Measurements from ENCODE around the gene ACOT12. TPM values are rescaled to one million over a fixed set of nuclear protein-coding genes. Genes with fewer than 3 reads are reported as not detected.

Gene ACOT12
- total and polyA plus RNA-seq, 2 experiments from 2014 or later: not detected

GRCh38 chr5:81363093-81363871 lies 30.7 kb downstream of the ACOT12 start:
- H4K20me1 ChIP-seq (ENCODE audit: insufficient read depth): no peaks in the 10 kb centered on the region
- no peak overlapping the region for H3K9ac ChIP-seq
- in situ Hi-C loops (cut with MboI): no loop called here
- H2AFZ ChIP-seq: no peak overlapping the region
- no peaks in the 10 kb centered on the region for H3K27me3 ChIP-seq (replicated peaks; ENCODE audit: insufficient read depth)
- H3K36me3 ChIP-seq (ENCODE audit: low read depth): no peaks in the 10 kb centered on the region
- no peaks in the 10 kb centered on the region for H3K9me3 ChIP-seq (ENCODE audit: low read depth)
- no peak overlapping the region for H3K4me2 ChIP-seq (ENCODE audit: unreplicated experiment)
- no peak for TF ChIP-seq EZH2phosphoT487 (IDR thresholded peaks at IDR 0.05; ENCODE audit: insufficient read depth, low read depth)
- no peak for TF ChIP-seq EZH2 (IDR thresholded peaks at IDR 0.05; ENCODE audit: insufficient read depth, poor library complexity, severe bottlenecking)
- no peaks in the 10 kb centered on the region for H3K9me2 ChIP-seq (ENCODE audit: insufficient read depth)
- no peak overlapping the region for H3K27ac ChIP-seq
- H3K4me3 ChIP-seq: no peak overlapping the region
- DNase-seq: no peak
- H3K4me1 ChIP-seq (ENCODE audit: insufficient read depth): no peaks in the 10 kb centered on the region
- no peaks in the 10 kb centered on the region for H3K79me2 ChIP-seq (ENCODE audit: insufficient read depth)
- H3F3A ChIP-seq (ENCODE audit: insufficient read depth): no peaks in the 10 kb centered on the region
- WGBS, 2 experiments (ENCODE audit: low coverage in 1 of 2, low lambda C conversion rate in 2 of 2, missing lambda C conversion rate in 2 of 2): 58 to 62% methylated on average over 4 of the region's 4 CpGs

- H3K27me3 ChIP-seq (replicated peaks; ENCODE audit: insufficient read depth): no peaks in the 10 kb centered on the region
- no peak for TF ChIP-seq EZH2 (IDR thresholded peaks at IDR 0.05; ENCODE audit: insufficient read depth, poor library complexity, severe bottlenecking)
- no peak for TF ChIP-seq EZH2phosphoT487 (IDR thresholded peaks at IDR 0.05; ENCODE audit: insufficient read depth, low read depth)
- no peak overlapping the region for H3K4me3 ChIP-seq
- in situ Hi-C loops (cut with MboI): no loop called here
- H3K4me2 ChIP-seq (ENCODE audit: unreplicated experiment): no peak overlapping the region
- DNase-seq: no peak
- no peaks in the 10 kb centered on the region for H3K36me3 ChIP-seq (ENCODE audit: low read depth)
- no peaks in the 10 kb centered on the region for H3F3A ChIP-seq (ENCODE audit: insufficient read depth)
- no peaks in the 10 kb centered on the region for H3K9me2 ChIP-seq (ENCODE audit: insufficient read depth)
- H3K4me1 ChIP-seq (ENCODE audit: insufficient read depth): no peaks in the 10 kb centered on the region
- no peaks in the 10 kb centered on the region for H4K20me1 ChIP-seq (ENCODE audit: insufficient read depth)
- H3K79me2 ChIP-seq (ENCODE audit: insufficient read depth): no peaks in the 10 kb centered on the region
- no peaks in the 10 kb centered on the region for H3K9me3 ChIP-seq (ENCODE audit: low read depth)
- H3K9ac ChIP-seq: no peak overlapping the region
- H3K27ac ChIP-seq: no peak overlapping the region
- 70 to 78% methylated on average over 2 of the region's 2 CpGs for WGBS, 2 experiments (ENCODE audit: low coverage in 1 of 2, low lambda C conversion rate in 2 of 2, missing lambda C conversion rate in 2 of 2)
- no peak overlapping the region for H2AFZ ChIP-seq
These were observed 32.3 kb downstream of the ACOT12 start for GRCh38 chr5:81361600-81361999.

GRCh38 chr5:81360640-81361039 lies 33.3 kb downstream of the ACOT12 start:
- Histone ChIP-seq H2AFZ (no peak overlapping the region), H3K4me1 (ENCODE audit: insufficient read depth) (no peaks in the 10 kb centered on the region), H3K4me2 (ENCODE audit: unreplicated experiment) (no peak overlapping the region), H3K4me3 (no peak overlapping the region), H3K79me2 (ENCODE audit: insufficient read depth) (no peaks in the 10 kb centered on the region), H3K9ac (no peak overlapping the region), H4K20me1 (ENCODE audit: insufficient read depth) (no peaks in the 10 kb centered on the region), H3K36me3 (ENCODE audit: low read depth) (no peaks in the 10 kb centered on the region), H3K27me3 (replicated peaks; ENCODE audit: insufficient read depth) (no peaks in the 10 kb centered on the region), H3K27ac (no peak overlapping the region), H3F3A (ENCODE audit: insufficient read depth) (no peaks in the 10 kb centered on the region), H3K9me2 (ENCODE audit: insufficient read depth) (no peaks in the 10 kb centered on the region), H3K9me3 (ENCODE audit: low read depth) (no peaks in the 10 kb centered on the region)
- no peak for DNase-seq
- 60 to 68% methylated on average over 4 of the region's 4 CpGs for WGBS, 2 experiments (ENCODE audit: low coverage in 1 of 2, low lambda C conversion rate in 2 of 2, missing lambda C conversion rate in 2 of 2)
- TF ChIP-seq EZH2phosphoT487 (IDR thresholded peaks at IDR 0.05; ENCODE audit: insufficient read depth, low read depth) (no peak), EZH2 (IDR thresholded peaks at IDR 0.05; ENCODE audit: insufficient read depth, poor library complexity, severe bottlenecking) (no peak)
- in situ Hi-C loops (cut with MboI): no loop called here

GRCh38 chr5:81359881-81360280 lies 34.1 kb downstream of the ACOT12 start:
- H3K4me2 ChIP-seq (ENCODE audit: unreplicated experiment): no peak overlapping the region
- H3K4me3 ChIP-seq: no peak overlapping the region
- no peak for DNase-seq
- H3K9me3 ChIP-seq (ENCODE audit: low read depth): no peaks in the 10 kb centered on the region
- H3K36me3 ChIP-seq (ENCODE audit: low read depth): no peaks in the 10 kb centered on the region
- no peak overlapping the region for H3K27ac ChIP-seq
- H3K27me3 ChIP-seq (replicated peaks; ENCODE audit: insufficient read depth): no peaks in the 10 kb centered on the region
- no peak for TF ChIP-seq EZH2 (IDR thresholded peaks at IDR 0.05; ENCODE audit: insufficient read depth, poor library complexity, severe bottlenecking)
- no peak for TF ChIP-seq EZH2phosphoT487 (IDR thresholded peaks at IDR 0.05; ENCODE audit: insufficient read depth, low read depth)
- 52 to 58% methylated on average over 2 of the region's 2 CpGs for WGBS, 2 experiments (ENCODE audit: low coverage in 1 of 2, low lambda C conversion rate in 2 of 2, missing lambda C conversion rate in 2 of 2)
- H3K9ac ChIP-seq: no peak overlapping the region
- H3K79me2 ChIP-seq (ENCODE audit: insufficient read depth): no peaks in the 10 kb centered on the region
- H4K20me1 ChIP-seq (ENCODE audit: insufficient read depth): no peaks in the 10 kb centered on the region
- no peaks in the 10 kb centered on the region for H3K4me1 ChIP-seq (ENCODE audit: insufficient read depth)
- H3K9me2 ChIP-seq (ENCODE audit: insufficient read depth): no peaks in the 10 kb centered on the region
- H3F3A ChIP-seq (ENCODE audit: insufficient read depth): no peaks in the 10 kb centered on the region
- in situ Hi-C loops (cut with MboI): no loop called here
- no peak overlapping the region for H2AFZ ChIP-seq

Data from GM23248 (cell line).